ENCODE data around the gene GABRR3. TPM values are rescaled to one million over a fixed set of nuclear protein-coding genes. Genes with fewer than 3 reads are reported as not detected.

The GABRR3 gene
- total RNA-seq, 3 donors from 2014 or later (not counting 1 experiment from before 2014, with no cell fraction given), result not detected

DNA sequence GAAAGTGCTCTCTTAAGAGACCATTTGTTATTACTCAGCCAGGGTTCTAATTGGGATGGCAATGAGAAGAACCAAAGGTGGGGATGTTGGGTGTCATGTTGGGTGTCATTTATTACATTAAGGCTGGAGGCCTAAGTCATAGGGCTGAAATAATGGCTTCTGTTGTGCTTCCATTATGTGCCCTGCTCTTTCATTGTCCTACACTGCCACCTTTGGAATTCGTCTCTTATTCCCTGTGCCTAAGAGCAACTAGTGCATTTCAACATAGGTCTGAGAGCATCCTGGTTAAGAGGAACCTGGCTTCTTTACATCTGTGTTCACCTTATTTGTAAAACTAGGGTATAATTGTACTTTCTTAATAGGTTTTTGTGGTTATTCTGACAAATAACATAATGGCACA is 95.1 kb downstream of the GABRR3 start:
- no peaks in the 10 kb centered on the region for H3K4me1 Mint-ChIP-seq
- Histone ChIP-seq H3K27ac (ENCODE audit: low read length) (no peak overlapping the region), H3K36me3 (ENCODE audit: control insufficient read depth, insufficient read depth, low read length) (peaks cover 28% of the 10 kb centered on the region), H3K4me3 (ENCODE audit: low read length) (no peak overlapping the region), H3K9me3 (ENCODE audit: control insufficient read depth, insufficient read depth, low read length) (no peaks in the 10 kb centered on the region), H3K4me1 (ENCODE audit: control insufficient read depth, insufficient read depth, low read length) (no peaks in the 10 kb centered on the region), H3K27me3 (ENCODE audit: control insufficient read depth, insufficient read depth, low read length) (no peaks in the 10 kb centered on the region)
- no peaks in the 10 kb centered on the region for H3K36me3 Mint-ChIP-seq
- DNase-seq (peak in 1 of 2 donors; percentile 50), ATAC-seq (no peak)
- no peak overlapping the region for H3K4me3 Mint-ChIP-seq
- H3K27ac Mint-ChIP-seq, result no peak overlapping the region
- WGBS (ENCODE audit: insufficient coverage), result 91% methylated on average over 1 of the region's 1 CpG
- intact Hi-C loops (cut with micrococcal nuclease), result no loop called here
- no peaks in the 10 kb centered on the region for H3K27me3 Mint-ChIP-seq (ENCODE audit: low read depth in 2 of 2)
- TF ChIP-seq CTCF (IDR thresholded peaks at IDR 0.05), result no peak
- H3K9me3 Mint-ChIP-seq, result no peaks in the 10 kb centered on the region

- Histone ChIP-seq H3K27ac (ENCODE audit: low read length) (no peak overlapping the region), H3K27me3 (ENCODE audit: control insufficient read depth, insufficient read depth, low read length) (no peaks in the 10 kb centered on the region), H3K9me3 (ENCODE audit: control insufficient read depth, insufficient read depth, low read length) (no peaks in the 10 kb centered on the region), H3K4me1 (ENCODE audit: control insufficient read depth, insufficient read depth, low read length) (no peaks in the 10 kb centered on the region), H3K36me3 (ENCODE audit: control insufficient read depth, insufficient read depth, low read length) (peaks cover 22% of the 10 kb centered on the region), H3K4me3 (ENCODE audit: low read length) (no peak overlapping the region)
- DNase-seq, result no peak
- intact Hi-C loops (cut with micrococcal nuclease), result no loop called here
- no peaks in the 10 kb centered on the region for H3K27me3 Mint-ChIP-seq (ENCODE audit: low read depth in 2 of 2)
- no peak for ATAC-seq
- no peak overlapping the region for H3K27ac Mint-ChIP-seq
- WGBS (ENCODE audit: insufficient coverage), result 100% methylated on average over 2 of the region's 2 CpGs
- H3K36me3 Mint-ChIP-seq, result no peaks in the 10 kb centered on the region
- no peaks in the 10 kb centered on the region for H3K9me3 Mint-ChIP-seq
- no peak for TF ChIP-seq CTCF (IDR thresholded peaks at IDR 0.05)
- H3K4me1 Mint-ChIP-seq, result no peaks in the 10 kb centered on the region
- no peak overlapping the region for H3K4me3 Mint-ChIP-seq
These were observed 95.7 kb downstream of the GABRR3 start for GRCh38 chr3:97939401-97939800.

DNA sequence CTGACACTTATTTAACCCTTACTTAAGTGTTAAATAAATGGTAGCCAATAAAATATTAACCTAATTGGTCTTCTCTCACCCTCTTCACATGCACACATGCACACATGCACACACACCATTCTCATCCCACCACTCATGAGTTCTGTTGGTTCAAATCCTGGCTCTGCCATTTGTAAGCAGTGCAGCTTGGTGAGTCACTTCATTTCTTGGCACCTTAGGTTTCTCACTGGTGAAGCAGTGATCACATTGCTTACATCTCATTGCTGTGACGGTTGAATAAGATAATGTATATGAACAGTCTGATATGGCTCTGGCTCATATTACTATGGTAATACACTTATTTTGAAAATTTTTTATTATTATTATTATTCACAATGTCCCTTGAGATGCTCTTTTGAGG is 96.7 kb downstream of the GABRR3 start:
- intact Hi-C loops (cut with micrococcal nuclease), result no loop called here
- Histone ChIP-seq H3K9me3 (ENCODE audit: control insufficient read depth, insufficient read depth, low read length) (no peaks in the 10 kb centered on the region), H3K27me3 (ENCODE audit: control insufficient read depth, insufficient read depth, low read length) (no peaks in the 10 kb centered on the region), H3K4me3 (ENCODE audit: low read length) (no peak overlapping the region), H3K36me3 (ENCODE audit: control insufficient read depth, insufficient read depth, low read length) (peaks cover 15% of the 10 kb centered on the region), H3K27ac (ENCODE audit: low read length) (no peak overlapping the region), H3K4me1 (ENCODE audit: control insufficient read depth, insufficient read depth, low read length) (no peaks in the 10 kb centered on the region)
- no peak for ATAC-seq
- Mint-ChIP-seq H3K36me3 (no peaks in the 10 kb centered on the region), H3K4me1 (no peaks in the 10 kb centered on the region), H3K27me3 (ENCODE audit: low read depth in 2 of 2) (no peaks in the 10 kb centered on the region), H3K4me3 (no peak overlapping the region), H3K9me3 (no peaks in the 10 kb centered on the region), H3K27ac (no peak overlapping the region)
- no peak for DNase-seq
- WGBS (ENCODE audit: insufficient coverage), result no CpG with 5 or more reads among the region's 1 CpG
- TF ChIP-seq CTCF (IDR thresholded peaks at IDR 0.05), result no peak

DNA sequence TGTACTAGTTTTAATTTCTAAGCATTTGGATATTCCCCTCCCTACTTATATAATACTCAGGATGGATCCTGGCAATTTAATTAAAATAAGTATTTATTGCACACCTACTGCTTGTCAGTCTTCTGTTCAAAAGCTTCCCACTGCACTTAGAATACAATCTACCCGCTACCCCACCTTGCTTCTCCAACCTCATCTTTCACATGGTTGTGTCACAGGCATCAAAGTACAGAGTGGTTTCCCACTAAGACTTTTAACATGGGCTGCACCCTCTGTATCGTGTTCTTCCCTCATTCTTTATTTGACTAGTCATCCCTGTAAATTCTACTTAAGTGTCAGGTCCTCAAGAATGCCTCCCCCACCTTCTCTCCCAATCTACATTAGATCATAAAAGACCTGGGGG is 97.9 kb downstream of the GABRR3 start:
- DNase-seq (no peak), ATAC-seq (no peak)
- no peak overlapping the region for H3K4me3 Mint-ChIP-seq
- WGBS (ENCODE audit: insufficient coverage), result 93% methylated on average over 2 of the region's 2 CpGs
- Histone ChIP-seq H3K27me3 (ENCODE audit: control insufficient read depth, insufficient read depth, low read length) (no peaks in the 10 kb centered on the region), H3K9me3 (ENCODE audit: control insufficient read depth, insufficient read depth, low read length) (no peaks in the 10 kb centered on the region), H3K4me3 (ENCODE audit: low read length) (no peak overlapping the region), H3K4me1 (ENCODE audit: control insufficient read depth, insufficient read depth, low read length) (no peaks in the 10 kb centered on the region), H3K36me3 (ENCODE audit: control insufficient read depth, insufficient read depth, low read length) (peaks cover 7% of the 10 kb centered on the region), H3K27ac (ENCODE audit: low read length) (no peak overlapping the region)
- H3K9me3 Mint-ChIP-seq, result no peaks in the 10 kb centered on the region
- intact Hi-C loops (cut with micrococcal nuclease), result no loop called here
- no peak overlapping the region for H3K27ac Mint-ChIP-seq
- no peaks in the 10 kb centered on the region for H3K27me3 Mint-ChIP-seq (ENCODE audit: low read depth in 2 of 2)
- TF ChIP-seq CTCF (IDR thresholded peaks at IDR 0.05), result no peak
- H3K4me1 Mint-ChIP-seq, result no peaks in the 10 kb centered on the region
- H3K36me3 Mint-ChIP-seq, result no peaks in the 10 kb centered on the region

Data from natural killer cell (primary cell).